ENCODE results near the gene GGTA1. TPM values are rescaled to one million over a fixed set of nuclear protein-coding genes. Genes with fewer than 3 reads are reported as not detected.

Gene GGTA1
- total and polyA plus RNA-seq, 2 of the 8 experiments (the other 6 are each of a cell fraction or from before 2014, with no cell fraction given) = not detected

DNA sequence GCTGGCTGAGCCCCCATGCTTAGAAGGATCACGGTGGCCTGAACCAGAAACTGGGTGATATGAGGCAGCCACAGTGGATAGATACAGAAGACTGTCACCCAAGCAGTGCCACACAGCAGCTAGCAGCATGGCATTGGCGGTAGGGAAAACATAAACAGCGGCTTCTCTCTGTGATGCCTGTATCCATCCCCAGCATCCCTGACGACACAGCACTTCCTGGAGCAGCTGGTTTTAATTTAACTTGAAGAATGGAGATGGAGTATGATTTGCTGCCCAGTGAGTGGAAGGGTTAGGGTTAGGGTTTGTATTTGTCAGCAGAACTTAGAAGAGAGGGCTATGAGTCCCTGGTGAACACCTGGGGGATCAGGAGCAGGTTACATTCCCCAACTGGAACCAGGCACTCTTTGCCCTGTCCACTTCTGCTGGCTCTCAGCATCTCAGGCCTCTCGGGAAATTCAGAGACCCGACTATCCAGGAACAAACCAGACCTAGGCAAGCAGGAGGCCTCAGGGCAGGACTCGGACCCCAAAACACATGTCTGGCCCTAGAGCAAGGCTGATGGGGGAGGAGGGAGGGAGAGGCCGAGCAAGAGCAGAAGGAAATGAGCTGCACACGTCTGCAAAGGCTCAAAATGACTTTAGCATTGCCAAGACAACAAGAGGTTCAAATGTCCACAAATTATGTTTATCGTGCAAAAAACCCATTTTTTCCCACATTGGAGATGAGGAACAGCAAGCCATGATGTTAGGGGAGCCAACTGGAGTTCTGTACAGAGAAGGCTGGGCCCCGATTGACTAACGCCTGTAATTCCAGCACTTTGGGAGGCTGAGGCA is 6.5 kb upstream of the GGTA1 start:
- H4K5ac ChIP-seq (ENCODE audit: insufficient read length, low read depth, low read length) = no peak overlapping the region
- H4K91ac ChIP-seq (replicated peaks; ENCODE audit: insufficient read length, low read length) = no peak overlapping the region
- H3K14ac ChIP-seq (ENCODE audit: insufficient read length) = no peak overlapping the region
- no peak overlapping the region for H2BK5ac ChIP-seq (ENCODE audit: low read depth, low read length)
- no peak overlapping the region for H3K9ac ChIP-seq (replicated peaks in 1 of 4; ENCODE audit: extremely low read depth in 1 of 4, low read depth in 3 of 4, low read length in 3 of 4)
- H3K4ac ChIP-seq (replicated peaks; ENCODE audit: insufficient read length, low read depth, low read length) = no peak overlapping the region
- H3K23me2 ChIP-seq (ENCODE audit: low read depth, low read length) = 0 out of 2 replicates have a peak, but pooled peaks cover 3% of the 10 kb centered on the region
- FAIRE-seq (no peak), DNase-seq (ENCODE audit: low read depth in 1 of 2, low spot score in 2 of 2) (no peak)
- H2BK20ac ChIP-seq (ENCODE audit: low read length) = 0 out of 2 replicates have a peak overlapping the region, but pooled peaks have one; percentile 3
- TF ChIP-seq BCL11A (IDR thresholded peaks at IDR 0.05; ENCODE audit: low read depth in 2 of 2, low read length in 2 of 2) (no peak), EZH2 (IDR thresholded peaks at IDR 0.05; ENCODE audit: low read depth, low read length, severe bottlenecking) (no peak), EP300 (IDR thresholded peaks at IDR 0.05; ENCODE audit: borderline replicate concordance in 1 of 2, low read depth in 2 of 2, low read length in 2 of 2) (no peak), GTF2F1 (IDR thresholded peaks at IDR 0.05; ENCODE audit: borderline replicate concordance, low read depth, low read length) (no peak), CHD2 (IDR thresholded peaks at IDR 0.05; ENCODE audit: low read length) (no peak), ZNF274 (IDR thresholded peaks at IDR 0.05; ENCODE audit: borderline replicate concordance, extremely low read depth, low read length) (no peak), RNF2 (IDR thresholded peaks at IDR 0.05; ENCODE audit: borderline replicate concordance, low read depth, low read length, missing control alignments, poor library complexity, severe bottlenecking) (no peak), SP1 (IDR thresholded peaks at IDR 0.05; ENCODE audit: low read depth, low read length) (no peak)
- no peak overlapping the region for H3K4me3 ChIP-seq (ENCODE audit: extremely low read depth in 1 of 4, insufficient read depth in 2 of 4, low read depth in 3 of 4, low read length in 4 of 4)
- H4K20me1 ChIP-seq (replicated peaks in 1 of 2; ENCODE audit: control insufficient read depth in 1 of 2, insufficient read depth in 2 of 2, low read length in 2 of 2) = no peaks in the 10 kb centered on the region
- ChIA-PET CTCF (ENCODE audit: partially characterized antibody) (no interaction called here), POLR2A (ENCODE audit: partially characterized antibody) (interaction anchor here (1.2 kb wide), 1 partner anchor 24 kb away, joined by 3 read pairs; no protein-coding TSS in a partner anchor)
- H2BK15ac ChIP-seq (ENCODE audit: low read length) = 0 out of 2 replicates have a peak overlapping the region, but pooled peaks have one; percentile 72
- H2AFZ ChIP-seq (ENCODE audit: low read length) = no peak overlapping the region
- H3K23ac ChIP-seq (ENCODE audit: insufficient read length) = no peak overlapping the region
- H3K4me1 ChIP-seq (replicated peaks in 1 of 4; ENCODE audit: control insufficient read depth in 3 of 4, insufficient read depth in 4 of 4, low read length in 3 of 4) = peaks cover 0 to 12% (median 9%) of the 10 kb centered on the region in 4 experiments
- 86% methylated on average over 12 of the region's 12 CpGs; no CpG with 5 or more reads in 1 of the 2 experiments for WGBS, 2 experiments (ENCODE audit: extremely low coverage in 1 of 2, insufficient coverage in 1 of 2, insufficient read length in 1 of 2, insufficient replicate concordance in 2 of 2, low coverage in 1 of 2, low lambda C conversion rate in 2 of 2, missing lambda C conversion rate in 1 of 2)
- H3K56ac ChIP-seq (replicated peaks; ENCODE audit: insufficient read length, low read depth, low read length) = no peak overlapping the region
- H2BK120ac ChIP-seq (replicated peaks; ENCODE audit: low read depth, low read length) = no peak overlapping the region
- no peak overlapping the region; the same call in 1 of the 2 replicates for H2BK12ac ChIP-seq (ENCODE audit: low read depth, low read length)
- peak overlapping the region; percentile 39; the same call in 1 of the 2 replicates for H2AK5ac ChIP-seq (ENCODE audit: low read depth, low read length)
- H3K79me1 ChIP-seq (ENCODE audit: low read depth, low read length) = no peaks in the 10 kb centered on the region
- no peak overlapping the region for H3K18ac ChIP-seq (ENCODE audit: extremely low read depth, low read length)
- H3K79me2 ChIP-seq (ENCODE audit: control insufficient read depth in 1 of 2, insufficient read depth in 2 of 2, low read length in 2 of 2) = no peaks in the 10 kb centered on the region
- H3K27ac ChIP-seq (ENCODE audit: low read depth, low read length) = no peak overlapping the region
- H3K4me2 ChIP-seq (ENCODE audit: insufficient read depth in 1 of 2, low read depth in 2 of 2, low read length in 2 of 2) = peak overlapping the region in 1 of 2 experiments; percentile 4; a peak in 2 of 4 replicates
- no peaks in the 10 kb centered on the region for H3K36me3 ChIP-seq (ENCODE audit: control insufficient read depth in 2 of 4, insufficient read depth in 4 of 4, low read length in 3 of 4)
- no peak overlapping the region for H4K8ac ChIP-seq (ENCODE audit: extremely low read depth, insufficient read depth, low read length)
- H3K9me3 ChIP-seq (ENCODE audit: insufficient read depth in 2 of 2, low read depth in 1 of 2, low read length in 1 of 2) = no peaks in the 10 kb centered on the region
- peaks cover under 1 to 13% (median under 1%) of the 10 kb centered on the region in 4 experiments; a peak in 5 of 7 replicates for H3K27me3 ChIP-seq (replicated peaks in 1 of 4; ENCODE audit: control insufficient read depth in 3 of 4, extremely low read depth in 1 of 4, insufficient read depth in 3 of 4, low read length in 3 of 4)

Data from H1 (cell line).